ENCODE measurements around the gene PHKG2. TPM values are rescaled to one million over a fixed set of nuclear protein-coding genes. Genes with fewer than 3 reads are reported as not detected.

The PHKG2 gene
- total RNA-seq, 2 donors from 2014 or later = 31.6 to 38.1 TPM

DNA sequence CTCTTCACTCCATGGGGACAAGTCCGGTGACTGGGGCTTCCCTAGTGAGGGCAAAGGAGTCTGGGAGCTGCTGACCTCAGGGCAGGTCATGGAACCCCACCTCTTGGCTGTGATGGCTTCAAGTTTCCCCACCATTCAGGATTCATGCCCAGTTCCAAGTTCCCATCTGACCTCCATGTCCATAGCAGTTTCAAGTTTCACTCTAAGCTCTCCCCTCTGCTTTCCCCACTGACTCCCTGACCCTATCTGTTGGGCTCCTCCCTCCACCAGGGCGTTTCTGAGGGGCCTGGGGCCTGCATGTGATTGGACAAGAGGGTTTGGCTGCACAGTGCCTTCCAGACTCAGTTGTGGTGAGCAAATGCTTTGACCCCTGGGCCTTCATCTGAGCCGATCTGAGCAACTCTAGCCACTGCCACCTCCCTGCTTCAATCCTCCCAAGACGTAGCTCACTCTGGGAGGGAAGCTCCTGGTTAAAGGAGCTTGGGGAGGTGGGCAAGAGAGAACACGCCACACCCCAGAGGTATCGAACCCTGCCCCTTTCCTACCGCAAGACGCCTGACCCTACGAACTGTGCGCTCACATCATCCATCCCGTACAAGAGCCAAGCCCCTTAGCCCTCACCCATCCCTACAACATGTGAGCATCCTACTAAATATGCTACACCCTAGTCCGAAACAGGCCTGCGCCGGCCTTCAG is 30.5 kb downstream of the PHKG2 start:
- H3K4me3 Mint-ChIP-seq = no peak overlapping the region
- DNase-seq (no peak), ATAC-seq (no peak)
- no peaks in the 10 kb centered on the region for H3K9me3 ChIP-seq (ENCODE audit: control insufficient read depth, low read length, poor library complexity, severe bottlenecking)
- H3K36me3 Mint-ChIP-seq (ENCODE audit: low read depth) = peaks cover 3% of the 10 kb centered on the region
- peak overlapping the region; percentile 68 for H3K27ac Mint-ChIP-seq
- H3K4me1 Mint-ChIP-seq = peaks cover 13% of the 10 kb centered on the region
- H3K27me3 Mint-ChIP-seq = peaks cover 9% of the 10 kb centered on the region

DNA sequence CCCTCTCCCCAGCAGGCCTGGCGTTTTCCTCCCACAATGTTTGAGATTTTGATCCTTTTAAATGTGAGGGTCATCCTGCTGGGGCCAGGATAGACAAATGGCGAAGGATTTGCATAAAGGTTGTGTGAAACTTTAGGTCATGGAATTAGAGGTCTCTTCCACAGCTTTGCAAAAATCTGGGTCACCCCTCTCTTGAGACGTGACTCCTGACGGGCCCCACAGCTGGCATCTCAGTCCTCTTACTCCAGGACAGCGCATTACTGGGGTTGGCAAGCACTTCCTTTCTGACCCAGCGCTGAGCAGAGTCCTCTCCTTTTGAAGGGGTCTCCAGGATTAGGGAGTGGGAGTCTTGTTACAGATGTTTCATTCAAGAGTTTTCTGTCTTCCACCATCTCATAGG is 31.4 kb downstream of the PHKG2 start:
- no peak for ATAC-seq
- peaks cover 12% of the 10 kb centered on the region for H3K4me1 Mint-ChIP-seq
- peaks cover 9% of the 10 kb centered on the region for H3K27me3 Mint-ChIP-seq
- H3K4me3 Mint-ChIP-seq = no peak overlapping the region
- no peak for DNase-seq
- H3K36me3 Mint-ChIP-seq (ENCODE audit: low read depth) = peaks cover 3% of the 10 kb centered on the region
- H3K9me3 ChIP-seq (ENCODE audit: control insufficient read depth, low read length, poor library complexity, severe bottlenecking) = no peaks in the 10 kb centered on the region
- H3K27ac Mint-ChIP-seq = no peak overlapping the region

DNA sequence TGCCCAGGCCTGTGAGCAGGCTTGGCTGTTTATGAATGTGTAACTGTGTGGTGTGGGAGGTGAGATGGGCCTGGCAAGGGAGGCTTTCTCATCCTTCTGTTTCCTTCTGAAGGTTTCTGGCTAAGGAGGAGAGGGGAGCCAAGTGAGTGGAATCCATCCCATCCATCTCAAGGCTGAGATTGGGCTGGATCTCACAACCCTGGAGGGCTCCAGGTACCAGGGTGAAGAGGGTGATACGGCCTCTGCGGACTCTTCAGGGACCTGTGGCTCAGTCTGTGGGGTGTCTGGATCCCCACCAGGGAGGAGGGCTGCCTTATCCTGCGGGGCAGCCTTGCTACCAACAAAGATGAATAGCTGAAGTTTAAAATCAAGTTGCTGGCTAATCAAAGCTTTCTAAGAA is 31.8 kb downstream of the PHKG2 start:
- Mint-ChIP-seq H3K4me1 (peaks cover 9% of the 10 kb centered on the region), H3K36me3 (ENCODE audit: low read depth) (peaks cover 3% of the 10 kb centered on the region), H3K27ac (peak overlapping the region; percentile 21), H3K4me3 (no peak overlapping the region), H3K27me3 (peaks cover 9% of the 10 kb centered on the region)
- no peak for ATAC-seq
- no peaks in the 10 kb centered on the region for H3K9me3 ChIP-seq (ENCODE audit: control insufficient read depth, low read length, poor library complexity, severe bottlenecking)
- no peak for DNase-seq

DNA sequence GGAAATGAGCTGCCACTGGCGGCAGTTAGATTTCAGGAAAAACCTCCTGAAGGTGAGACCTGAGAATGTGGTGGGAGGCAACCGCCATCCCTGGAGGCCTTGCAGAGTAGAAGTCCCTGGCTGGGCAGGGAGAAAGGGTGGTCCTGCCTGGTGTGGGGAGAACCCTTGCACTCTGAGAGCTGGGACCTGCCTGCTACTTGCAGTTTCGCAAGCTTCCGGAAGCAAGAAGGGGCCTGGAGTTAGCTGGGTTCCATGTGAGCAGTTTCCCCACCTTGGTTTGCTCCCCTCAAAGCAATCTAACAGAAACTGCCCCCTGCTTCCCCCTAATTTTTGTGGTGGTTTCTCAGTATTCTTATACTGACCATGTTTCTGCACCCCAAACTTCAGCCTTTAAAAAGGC is 32.3 kb downstream of the PHKG2 start:
- H3K9me3 ChIP-seq (ENCODE audit: control insufficient read depth, low read length, poor library complexity, severe bottlenecking) = no peaks in the 10 kb centered on the region
- no peak overlapping the region for H3K4me3 Mint-ChIP-seq
- DNase-seq (no peak), ATAC-seq (no peak)
- H3K27ac Mint-ChIP-seq = no peak overlapping the region
- H3K27me3 Mint-ChIP-seq = peaks cover 9% of the 10 kb centered on the region
- peaks cover 3% of the 10 kb centered on the region for H3K36me3 Mint-ChIP-seq (ENCODE audit: low read depth)
- peaks cover 5% of the 10 kb centered on the region for H3K4me1 Mint-ChIP-seq

DNA sequence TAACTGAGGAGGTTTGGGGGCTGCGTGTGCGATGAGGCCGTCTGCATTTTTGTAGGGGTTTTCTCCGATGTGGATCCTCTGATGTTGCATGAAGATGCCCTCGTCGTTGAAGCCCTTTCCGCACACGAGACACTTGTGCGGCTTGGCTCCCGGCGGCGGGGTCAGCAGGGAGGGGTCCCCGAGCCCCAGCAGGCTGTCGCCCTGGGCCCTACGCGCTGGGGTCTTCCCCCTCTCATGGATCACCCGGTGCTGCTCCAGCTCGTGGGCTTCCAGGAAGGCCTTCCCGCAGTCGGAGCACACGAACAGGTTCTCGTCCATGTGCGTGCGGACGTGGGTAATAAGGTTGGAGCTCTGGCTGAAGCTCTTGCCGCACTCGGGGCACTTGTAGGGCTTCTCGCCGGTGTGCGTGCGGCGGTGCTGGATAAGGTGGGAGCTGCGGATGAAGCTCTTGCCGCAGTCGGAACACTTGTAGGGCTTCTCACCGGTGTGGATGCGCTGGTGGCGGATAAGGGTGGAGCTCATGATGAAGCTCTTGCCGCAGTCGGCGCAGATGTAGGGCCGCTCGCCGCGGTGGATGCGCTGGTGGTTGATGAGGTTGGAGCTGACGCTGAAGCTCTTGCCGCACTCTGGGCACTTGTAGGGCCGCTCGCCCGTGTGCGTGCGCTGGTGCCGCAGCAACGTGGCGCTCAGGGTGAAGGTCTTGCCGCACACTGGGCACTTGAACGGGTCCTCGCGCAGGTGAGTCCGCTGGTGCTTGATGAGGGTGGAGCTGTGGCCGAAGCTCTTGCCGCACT is 34.5 kb downstream of the PHKG2 start:
- H3K27ac Mint-ChIP-seq = no peak overlapping the region

DNA sequence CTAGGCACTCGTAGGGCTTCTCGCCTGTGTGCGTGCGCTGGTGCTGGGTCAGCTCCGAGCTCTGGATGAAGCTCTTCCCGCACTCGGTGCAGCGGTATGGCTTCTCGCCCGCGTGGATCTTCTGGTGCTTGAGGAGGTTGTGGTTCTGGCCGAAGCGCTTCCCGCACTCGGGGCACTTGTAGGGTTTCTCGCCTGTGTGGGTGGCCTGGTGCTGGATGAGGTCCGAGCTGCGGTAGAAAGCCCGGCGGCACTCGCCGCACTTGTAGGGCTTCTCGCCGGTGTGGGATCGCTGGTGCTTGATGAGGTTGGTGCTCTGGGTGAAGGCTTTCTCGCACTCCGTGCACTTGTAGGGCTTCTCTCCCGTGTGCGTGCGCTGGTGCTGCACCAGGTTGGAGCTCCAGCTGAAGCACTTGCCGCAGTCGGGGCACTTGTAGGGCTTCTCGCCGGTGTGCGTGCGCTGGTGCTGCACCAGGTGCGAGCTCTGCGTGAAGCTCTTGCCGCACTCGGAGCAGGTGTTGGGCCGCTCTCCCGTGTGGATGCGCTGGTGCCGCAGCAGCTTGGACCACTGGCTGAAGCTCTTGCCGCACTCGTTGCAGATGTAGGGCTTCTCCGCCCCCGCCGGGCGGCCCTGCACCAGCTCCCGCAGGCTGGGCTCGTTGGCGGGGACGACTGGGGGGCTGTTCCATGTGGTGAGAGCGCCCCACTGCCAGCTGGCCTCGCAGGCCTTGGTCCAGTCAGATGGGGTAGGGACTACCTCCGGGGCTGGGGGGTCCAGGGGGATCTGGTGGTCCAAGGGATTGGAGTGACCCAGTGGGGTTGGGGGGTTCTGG is 35.3 kb downstream of the PHKG2 start:
- Mint-ChIP-seq H3K27ac (no peak overlapping the region), H3K27me3 (peaks cover 6% of the 10 kb centered on the region), H3K4me3 (no peak overlapping the region), H3K36me3 (ENCODE audit: low read depth) (no peaks in the 10 kb centered on the region), H3K4me1 (peaks cover 7% of the 10 kb centered on the region)
- ATAC-seq (no peak), DNase-seq (no peak)
- H3K9me3 ChIP-seq (ENCODE audit: control insufficient read depth, low read length, poor library complexity, severe bottlenecking) = no peaks in the 10 kb centered on the region

More for the DNA sequence above, 34.5 kb downstream of the PHKG2 start:
- H3K4me1 Mint-ChIP-seq = peaks cover 7% of the 10 kb centered on the region
- no peak for DNase-seq
- H3K9me3 ChIP-seq (ENCODE audit: control insufficient read depth, low read length, poor library complexity, severe bottlenecking) = no peaks in the 10 kb centered on the region
- ATAC-seq = no peak
- H3K27me3 Mint-ChIP-seq = peaks cover under 1% of the 10 kb centered on the region
- no peak overlapping the region for H3K4me3 Mint-ChIP-seq
- no peaks in the 10 kb centered on the region for H3K36me3 Mint-ChIP-seq (ENCODE audit: low read depth)

DNA sequence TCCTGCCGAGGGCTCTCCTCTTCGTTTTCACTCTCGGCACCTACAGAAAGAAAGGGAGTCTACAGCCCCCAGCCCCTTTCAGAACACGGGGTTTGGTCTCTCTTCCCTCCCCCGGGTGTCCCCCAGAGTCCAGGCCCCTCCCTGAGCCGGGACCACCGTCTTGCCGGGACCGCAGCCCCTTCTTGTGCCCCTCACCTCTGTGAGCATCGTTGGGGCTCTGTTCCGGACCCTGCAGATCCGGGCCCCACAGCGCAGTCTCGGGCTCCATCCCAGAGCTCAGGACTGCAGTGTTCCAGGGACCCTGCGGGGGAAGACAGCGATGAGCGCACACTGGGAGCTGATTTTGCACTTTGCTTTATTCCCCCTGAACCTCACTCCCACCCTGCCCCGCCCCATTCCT is 36.0 kb downstream of the PHKG2 start:
- DNase-seq (no peak), ATAC-seq (no peak)
- peaks cover 6% of the 10 kb centered on the region for H3K27me3 Mint-ChIP-seq
- no peaks in the 10 kb centered on the region for H3K9me3 ChIP-seq (ENCODE audit: control insufficient read depth, low read length, poor library complexity, severe bottlenecking)
- no peaks in the 10 kb centered on the region for H3K36me3 Mint-ChIP-seq (ENCODE audit: low read depth)
- peaks cover 7% of the 10 kb centered on the region for H3K4me1 Mint-ChIP-seq
- H3K4me3 Mint-ChIP-seq = no peak overlapping the region
- no peak overlapping the region for H3K27ac Mint-ChIP-seq

DNA sequence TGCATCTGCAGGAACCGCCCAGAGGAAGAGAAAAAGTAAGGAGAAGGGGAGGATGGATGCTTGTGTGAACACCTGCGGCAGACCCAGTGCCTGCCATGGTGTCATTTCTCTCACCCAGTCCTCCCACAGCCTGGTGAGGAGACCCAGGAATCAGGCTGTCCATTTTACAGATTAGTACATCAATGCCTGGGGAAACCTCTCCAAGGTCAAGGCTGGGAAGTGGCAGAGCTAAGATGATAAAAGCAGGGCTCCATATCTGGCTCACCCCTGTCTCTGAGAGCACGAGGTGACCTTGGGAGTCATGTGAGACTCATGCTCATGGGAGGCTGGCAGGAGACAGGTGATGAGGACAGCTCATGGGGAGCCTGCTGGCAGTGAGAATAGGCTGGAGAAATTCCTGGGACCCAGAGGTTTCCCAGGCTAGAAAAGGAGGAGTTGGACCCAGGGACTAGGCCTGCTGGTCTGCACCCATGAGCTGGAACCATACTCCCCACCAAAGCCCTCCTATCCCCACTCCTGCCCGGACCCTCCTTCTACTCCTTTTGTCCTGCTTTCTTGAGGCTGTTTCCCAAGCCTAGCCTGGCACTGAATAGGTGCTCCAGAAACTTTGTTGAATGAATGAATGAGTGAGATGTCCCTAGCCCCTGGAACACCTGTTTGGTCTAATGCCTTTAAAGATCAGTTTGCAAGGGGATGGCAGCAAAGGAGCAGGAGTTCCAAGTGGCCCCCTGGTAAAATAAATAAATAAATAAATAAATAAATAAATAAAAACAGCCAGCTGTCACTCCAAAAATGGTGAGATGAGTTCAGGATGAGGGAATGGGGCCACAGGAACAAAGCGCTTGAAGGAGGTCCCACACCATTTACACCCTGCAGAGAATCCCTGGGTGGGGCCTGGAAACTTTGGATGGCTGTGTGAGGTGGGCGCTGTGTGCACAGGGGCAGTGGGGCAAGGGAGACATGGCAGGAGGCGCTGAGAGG is 37.2 kb downstream of the PHKG2 start:
- no peak for ATAC-seq
- no peak for DNase-seq
- Mint-ChIP-seq H3K4me3 (peak overlapping the region; percentile 85), H3K4me1 (peaks cover 7% of the 10 kb centered on the region), H3K36me3 (ENCODE audit: low read depth) (no peaks in the 10 kb centered on the region), H3K27me3 (peaks cover 6% of the 10 kb centered on the region), H3K27ac (no peak overlapping the region)
- no peaks in the 10 kb centered on the region for H3K9me3 ChIP-seq (ENCODE audit: control insufficient read depth, low read length, poor library complexity, severe bottlenecking)

DNA sequence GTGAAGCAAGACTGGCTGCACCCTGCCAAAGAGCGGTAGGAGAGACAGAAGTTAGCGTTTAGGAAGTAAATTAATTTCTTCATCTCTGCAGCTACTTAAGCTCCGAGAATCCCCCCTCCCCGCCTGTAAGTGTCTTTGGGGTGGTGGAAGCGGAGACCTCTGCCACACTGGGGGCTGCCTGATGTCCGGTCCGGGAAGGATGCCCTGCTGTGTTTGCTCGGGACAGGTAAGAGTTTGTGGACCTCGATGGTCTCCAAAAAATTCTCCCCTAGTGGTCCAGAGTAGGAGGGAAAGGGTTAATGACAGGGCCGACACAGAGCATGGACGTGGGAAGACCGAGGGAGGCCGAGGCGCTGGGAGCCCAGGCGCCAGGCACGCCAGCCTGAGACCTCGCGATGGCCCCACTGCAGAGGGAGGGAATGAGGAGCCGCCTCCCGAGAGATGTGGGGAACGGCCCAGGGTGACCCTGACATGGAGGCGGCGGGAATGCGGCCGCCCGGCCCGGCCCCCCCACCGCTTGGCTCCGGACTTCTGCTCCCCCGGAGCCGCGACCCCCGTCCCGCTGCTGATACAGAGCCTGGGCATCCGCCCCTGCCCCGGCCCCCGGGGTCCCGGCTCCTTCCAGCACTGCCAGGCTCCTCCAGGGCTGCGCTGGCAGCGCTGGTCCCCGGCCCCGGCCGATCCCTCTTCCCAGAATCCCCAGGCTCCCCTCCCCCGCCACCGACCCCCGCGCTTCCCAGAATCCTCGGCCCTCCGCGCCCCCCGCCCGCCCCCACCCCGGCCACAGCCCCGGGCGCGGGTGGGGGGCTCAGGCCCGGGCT is 38.1 kb downstream of the PHKG2 start:
- DNase-seq = no peak
- Mint-ChIP-seq H3K27me3 (peaks cover 6% of the 10 kb centered on the region), H3K27ac (no peak overlapping the region), H3K36me3 (ENCODE audit: low read depth) (no peaks in the 10 kb centered on the region), H3K4me1 (peaks cover 7% of the 10 kb centered on the region), H3K4me3 (peak overlapping the region; percentile 85)
- ATAC-seq = peak; percentile 59
- H3K9me3 ChIP-seq (ENCODE audit: control insufficient read depth, low read length, poor library complexity, severe bottlenecking) = no peaks in the 10 kb centered on the region

DNA sequence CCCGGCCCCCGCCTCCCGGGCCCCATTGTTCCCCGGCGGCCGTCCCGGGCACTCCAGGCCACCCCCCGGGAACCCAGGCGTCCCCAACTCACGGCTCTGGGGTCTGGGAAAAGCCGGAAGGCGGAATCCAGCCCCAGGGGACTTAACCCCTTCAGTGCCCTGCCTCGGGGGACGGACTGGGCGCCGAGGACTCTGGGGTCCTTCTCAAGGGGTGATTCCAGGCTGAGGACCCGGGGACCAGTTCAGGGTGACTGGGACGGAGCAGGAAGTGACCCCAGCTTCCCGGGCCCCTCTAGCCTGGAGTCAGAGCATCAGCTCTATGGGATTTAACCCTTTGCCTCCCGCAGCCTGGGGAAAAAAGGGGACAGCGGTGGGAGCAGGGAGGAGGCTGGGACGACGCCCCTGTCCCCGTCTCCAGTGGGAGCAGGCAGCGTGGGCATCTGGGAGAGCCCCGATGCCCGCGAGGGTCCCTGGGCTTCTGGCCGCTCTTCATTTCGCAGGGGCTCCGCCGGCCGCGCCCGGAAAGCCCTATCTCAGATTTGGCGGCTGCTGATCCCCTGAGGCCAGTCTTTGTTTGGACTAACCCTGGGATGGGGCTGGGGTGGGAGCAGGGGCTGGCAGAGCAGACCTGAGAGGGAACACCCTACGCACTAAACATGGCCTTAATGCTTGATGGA is 38.8 kb downstream of the PHKG2 start, which contains the start of gene ZNF629:
Gene ZNF629, minus strand, starts transcription at position 270 of the 677 bp plus-strand sequence. CDS start 2,723 bp downstream, outside the sequence.
- no peaks in the 10 kb centered on the region for H3K9me3 ChIP-seq (ENCODE audit: control insufficient read depth, low read length, poor library complexity, severe bottlenecking)
- Mint-ChIP-seq H3K4me1 (peaks cover 7% of the 10 kb centered on the region), H3K36me3 (ENCODE audit: low read depth) (no peaks in the 10 kb centered on the region), H3K27ac (no peak within 1 kb of the TSS), H3K27me3 (peaks cover 6% of the 10 kb centered on the region), H3K4me3 (peak within 1 kb of the TSS; percentile 85)
- no peak for DNase-seq
- ATAC-seq = peak; percentile 64

DNA sequence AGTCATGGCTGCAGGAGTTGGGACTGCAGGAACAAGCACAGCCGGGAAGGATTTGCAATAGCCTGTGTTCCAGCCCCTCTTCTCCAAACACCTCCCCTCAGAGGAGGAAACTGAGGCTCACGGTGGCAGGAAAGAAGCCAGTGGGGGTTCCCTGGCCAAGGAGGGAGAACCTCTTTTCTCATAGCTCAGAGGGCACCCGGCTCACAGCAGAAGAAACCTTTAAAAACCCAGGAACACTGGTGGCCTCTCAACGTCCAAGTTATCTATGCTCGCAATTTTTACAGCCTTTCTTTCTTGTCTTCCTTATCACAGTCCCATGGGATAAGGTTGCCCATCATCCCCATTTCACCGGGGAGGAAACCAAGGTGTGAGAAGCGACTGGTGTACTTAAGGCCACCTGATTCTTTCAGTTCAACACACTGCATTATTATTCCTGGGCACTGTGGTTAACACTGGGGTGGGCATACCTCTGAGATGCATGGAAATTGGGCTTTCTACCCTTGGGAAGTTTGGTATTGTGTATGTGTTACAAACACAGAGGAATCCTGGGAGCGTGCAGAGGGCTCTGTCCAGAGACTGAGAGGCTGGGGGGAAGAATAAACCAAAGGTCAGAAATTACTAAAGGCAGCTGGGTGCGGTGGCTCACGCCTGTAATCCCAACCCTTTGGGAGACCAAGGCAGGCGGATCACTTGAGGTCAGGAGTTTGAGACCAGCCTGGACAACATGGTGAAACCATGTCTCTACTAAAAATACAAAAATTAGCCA is 39.6 kb downstream of the PHKG2 start:
- ATAC-seq (no peak), DNase-seq (no peak)
- H3K4me3 Mint-ChIP-seq = peak overlapping the region; percentile 85
- H3K36me3 Mint-ChIP-seq (ENCODE audit: low read depth) = no peaks in the 10 kb centered on the region
- H3K4me1 Mint-ChIP-seq = peaks cover 7% of the 10 kb centered on the region
- peaks cover 6% of the 10 kb centered on the region for H3K27me3 Mint-ChIP-seq
- no peaks in the 10 kb centered on the region for H3K9me3 ChIP-seq (ENCODE audit: control insufficient read depth, low read length, poor library complexity, severe bottlenecking)
- H3K27ac Mint-ChIP-seq = no peak overlapping the region
